IMR-90 (cell line): Measurements from ENCODE around the gene RND1. TPM values are rescaled to one million over a fixed set of nuclear protein-coding genes. Genes with fewer than 3 reads are reported as not detected.

Source experiments
- ATAC-seq: fragments of 200-7000 bp; cut with Tn5 transposase; 2 replicates; pipeline ENCODE4 v1.9.1; 2020; ENCODE audit warnings: low read depth, mild to moderate bottlenecking, moderate library complexity
- BruUV-seq: library from RNA; stranded (reverse); fragments of 400-500 nt; replicated peaks from 2 replicates; lab custom pipeline; 2021; lab: Mats Ljungman, UMichigan
- CTCF ChIA-PET: fragments of 300-600 bp; formaldehyde crosslinking; extraction: SDS; loops from one replicate; lab custom pipeline; 2021; ENCODE audit warnings: antibody characterized with exemption; lab: Yijun Ruan, JAX
- POLR2A ChIA-PET: fragments of 300-600 bp; sonication (Branson Sonifier 250); formaldehyde crosslinking; loops from one replicate; lab custom pipeline; 2022; ENCODE audit warnings: antibody characterized with exemption; ENCODE audit not compliant: unreplicated experiment; lab: Charles Lee
- DNase-seq: peaks from one replicate; pipeline ENCODE4 v3.0.0; 2013
- H2AFZ ChIP-seq: replicated peaks from 2 replicates; pipeline ENCODE3; 2013; ENCODE audit warnings: low read length, mild to moderate bottlenecking; ENCODE audit not compliant: poor library complexity
- H2AK5ac ChIP-seq: 2 replicates; pipeline ENCODE4 v1.6.1; 2013; ENCODE audit warnings: low read depth, low read length, inconsistent platforms
- H2AK9ac ChIP-seq: replicated peaks from 2 replicates; pipeline ENCODE3; 2013; ENCODE audit warnings: mild to moderate bottlenecking, low read depth, low read length, moderate library complexity; ENCODE audit not compliant: poor library complexity
- H2BK120ac ChIP-seq: 2 replicates; pipeline ENCODE4 v1.6.1; 2013; ENCODE audit warnings: low read depth, low read length, inconsistent platforms
- H2BK15ac ChIP-seq: 3 replicates; pipeline ENCODE4 v1.6.1; 2013; ENCODE audit warnings: low read depth, low read length, inconsistent platforms
- H2BK20ac ChIP-seq: 2 replicates; pipeline ENCODE4 v1.6.1; 2013; ENCODE audit warnings: low read depth, mild to moderate bottlenecking, inconsistent platforms, low read length, moderate library complexity
- H2BK5ac ChIP-seq: 2 replicates; pipeline ENCODE4 v1.6.1; 2013; ENCODE audit warnings: mild to moderate bottlenecking, low read depth, low read length, inconsistent platforms; ENCODE audit not compliant: poor library complexity, severe bottlenecking
- H3K14ac ChIP-seq: replicated peaks from 2 replicates; pipeline ENCODE4 v1.6.1; 2013; ENCODE audit warnings: low read depth, low read length, inconsistent platforms
- H3K18ac ChIP-seq: 2 replicates; pipeline ENCODE4 v1.6.1; 2013; ENCODE audit warnings: low read depth, low read length, control low read depth
- H3K23ac ChIP-seq: 2 replicates; pipeline ENCODE4 v1.6.1; 2013; ENCODE audit warnings: low read depth, low read length, inconsistent platforms
- H3K27ac ChIP-seq: 2 replicates; pipeline ENCODE4 v1.5.1; 2013; ENCODE audit warnings: mild to moderate bottlenecking, control low read depth, low read length; ENCODE audit not compliant: insufficient read depth
- H3K27me3 ChIP-seq: 2 replicates; pipeline ENCODE4 v1.6.1; 2013; ENCODE audit warnings: low read length; ENCODE audit not compliant: control insufficient read depth, insufficient read depth
- H3K36me3 ChIP-seq: 2 replicates; pipeline ENCODE4 v1.6.1; 2013; ENCODE audit warnings: low read length, mixed read lengths; ENCODE audit not compliant: control insufficient read depth, insufficient read depth
- H3K4ac ChIP-seq: 2 replicates; pipeline ENCODE4 v1.6.1; 2013; ENCODE audit warnings: low read depth, low read length, inconsistent platforms
- H3K4me1 ChIP-seq: 2 replicates; pipeline ENCODE4 v1.6.1; 2013; ENCODE audit warnings: low read length, mixed read lengths; ENCODE audit not compliant: control insufficient read depth, insufficient read depth
- H3K4me2 ChIP-seq: 2 replicates; pipeline ENCODE4 v1.6.1; 2013; ENCODE audit warnings: low read depth, mild to moderate bottlenecking, control low read depth, low read length, moderate library complexity
- H3K4me3 ChIP-seq: 2 replicates; pipeline ENCODE4 v1.5.1; 2013; ENCODE audit warnings: low read depth, mild to moderate bottlenecking, control low read depth, low read length, moderate library complexity; ENCODE audit not compliant: insufficient read depth
- H3K56ac ChIP-seq: 2 replicates; pipeline ENCODE4 v1.6.1; 2013; ENCODE audit warnings: low read length, inconsistent platforms; ENCODE audit not compliant: insufficient read depth; ENCODE audit errors: extremely low read depth
- H3K79me1 ChIP-seq, 2 experiments: 2 replicates each; pipeline ENCODE4 v1.6.1; 2013; ENCODE audit warnings: low read length in 2 of 2, inconsistent platforms in 1 of 2, low read depth in 1 of 2
- H3K9ac ChIP-seq: 2 replicates; pipeline ENCODE4 v1.6.1; 2013; ENCODE audit warnings: low read depth, low read length, control low read depth
- H3K9me1 ChIP-seq: 2 replicates; pipeline ENCODE4 v1.6.1; 2013; ENCODE audit warnings: low read length, inconsistent platforms; ENCODE audit not compliant: insufficient read depth
- H3K9me3 ChIP-seq: 2 replicates; pipeline ENCODE4 v1.6.1; 2013; ENCODE audit warnings: low read length; ENCODE audit not compliant: control insufficient read depth, insufficient read depth
- H4K20me1 ChIP-seq: 2 replicates; pipeline ENCODE4 v1.6.1; 2013; ENCODE audit warnings: low read length, inconsistent platforms; ENCODE audit not compliant: insufficient read depth
- H4K5ac ChIP-seq: 2 replicates; pipeline ENCODE4 v1.6.1; 2013; ENCODE audit warnings: mild to moderate bottlenecking, low read depth, low read length, control low read depth
- H4K8ac ChIP-seq, 2 experiments: 2 replicates each; pipeline ENCODE4 v1.6.1; 2013; ENCODE audit warnings: low read depth in 2 of 2, low read length in 2 of 2, control low read depth in 1 of 2, inconsistent platforms in 1 of 2
- H4K91ac ChIP-seq: 2 replicates; pipeline ENCODE4 v1.6.1; 2013; ENCODE audit warnings: low read depth, low read length, inconsistent platforms; ENCODE audit not compliant: insufficient read depth
- BHLHE40 ChIP-seq: fragments of 150-350 bp; IDR thresholded peaks from 2 replicates; pipeline ENCODE4 v1.6.1; 2016; ENCODE audit warnings: mild to moderate bottlenecking, low read depth, low read length
- CEBPB ChIP-seq: IDR thresholded peaks from 2 replicates; pipeline ENCODE4 v1.6.1; 2012; ENCODE audit warnings: low read depth, low read length, improper control_type of control experiment
- CHD1 ChIP-seq: IDR thresholded peaks from 2 replicates; pipeline ENCODE4 v1.6.1; 2012; ENCODE audit warnings: low read depth, low read length, improper control_type of control experiment
- FOS ChIP-seq: fragments of 150-350 bp; IDR thresholded peaks from 2 replicates; pipeline ENCODE4 v1.6.1; 2016; ENCODE audit warnings: low read depth, low read length
- MAFK ChIP-seq: IDR thresholded peaks from 2 replicates; pipeline ENCODE4 v1.6.1; 2012; ENCODE audit warnings: low read depth, low read length, improper control_type of control experiment
- MAZ ChIP-seq: IDR thresholded peaks from 2 replicates; pipeline ENCODE4 v1.6.1; 2012; ENCODE audit warnings: low read depth, mild to moderate bottlenecking, low read length, improper control_type of control experiment, moderate library complexity, borderline replicate concordance
- MXI1 ChIP-seq: IDR thresholded peaks from 2 replicates; pipeline ENCODE4 v1.6.1; 2012; ENCODE audit warnings: low read depth, mild to moderate bottlenecking, low read length, moderate library complexity, borderline replicate concordance
- NFE2L2 ChIP-seq: fragments of 150-350 bp; IDR thresholded peaks from 2 replicates; pipeline ENCODE4 v1.6.1; 2016; ENCODE audit warnings: low read depth, mild to moderate bottlenecking, low read length
- POLR2A ChIP-seq: IDR thresholded peaks from 2 replicates; pipeline ENCODE4 v1.6.1; 2012; ENCODE audit warnings: mild to moderate bottlenecking, low read depth, low read length
- RAD21 ChIP-seq: IDR thresholded peaks from 2 replicates; pipeline ENCODE4 v1.6.1; 2012; ENCODE audit warnings: low read length, improper control_type of control experiment
- RCOR1 ChIP-seq: IDR thresholded peaks from 2 replicates; pipeline ENCODE4 v1.6.1; 2012; ENCODE audit warnings: mild to moderate bottlenecking, low read length, improper control_type of control experiment; ENCODE audit not compliant: insufficient replicate concordance
- RFX5 ChIP-seq: IDR thresholded peaks from 2 replicates; pipeline ENCODE4 v1.8.0; 2012; ENCODE audit warnings: low read depth, mild to moderate bottlenecking, low read length, moderate library complexity
- SMC3 ChIP-seq: fragments of 150-350 bp; IDR thresholded peaks from 2 replicates; pipeline ENCODE4 v1.6.1; 2016; ENCODE audit warnings: low read depth, mild to moderate bottlenecking, antibody characterized with exemption, low read length, moderate library complexity
- WGBS, 2 experiments: methylation state at CpG; one replicate each; pipeline versions ENCODE4 v1.1.5 to v1.1.7; 2013; ENCODE audit warnings: missing lambda C conversion rate in 2 of 2; ENCODE audit not compliant: insufficient read length in 1 of 2; ENCODE audit errors: extremely low coverage in 2 of 2; 5-methylcytosine and 5-hydroxymethylcytosine counted together
- dilution Hi-C: fragments of 300-500 bp; cut with HindIII; formaldehyde crosslinking; loops from one replicate; pipeline ENCODE4 v1.14.3; 2018; ENCODE audit warnings: low sequenced_read_pairs; ENCODE audit not compliant: unreplicated experiment
- in situ Hi-C: fragments of 300-500 bp; cut with MboI; formaldehyde crosslinking; loops from 3 replicates; pipeline ENCODE4 v1.14.3; 2019; ENCODE audit warnings: low sequenced_read_pairs, inconsistent platforms, mixed read lengths
- intact Hi-C: fragments of 100-400 bp; cut with micrococcal nuclease; formaldehyde crosslinking; loops from 2 replicates; pipeline ENCODE4 v1.10.0; 2022
- polyA plus RNA-seq, 3 experiments: library from polyadenylated mRNA; depleted of rRNA; stranded (reverse); fragments of >200 nt; gene quantifications; 2 replicates each; pipeline ENCODE4 v1.2.3, GENCODE V29; 2012; ENCODE audit warnings: low replicate concordance in 1 of 3
- total RNA-seq: library from RNA; depleted of rRNA; stranded (reverse); fragments of >200 nt; gene quantifications from 2 replicates; pipeline ENCODE4 v1.2.3, GENCODE V29; 2012
- TF ChIP-seq, protein P1 (sequence below): conservative IDR thresholded peaks from 2 replicates; pipeline ENCODE4 v1.5.1; 2012; ENCODE audit warnings: mild to moderate bottlenecking, low read depth, low read length, improper control_type of control experiment
- TF ChIP-seq, protein P2 (sequence below): fragments of 150-350 bp; IDR thresholded peaks from 2 replicates; pipeline ENCODE4 v1.6.1; 2016; ENCODE audit warnings: low read depth, mild to moderate bottlenecking, low read length, moderate library complexity, borderline replicate concordance
- TF ChIP-seq, protein P3 (sequence below): fragments of 150-350 bp; IDR thresholded peaks from 2 replicates; pipeline ENCODE4 v1.6.1; 2017; ENCODE audit warnings: mild to moderate bottlenecking, antibody characterized with exemption, low read length, low read depth

Gene RND1
- total and polyA plus RNA-seq, 2 of the 4 experiments (the other 2 are of a cell fraction) = under 0.01 to 0.21 TPM

DNA sequence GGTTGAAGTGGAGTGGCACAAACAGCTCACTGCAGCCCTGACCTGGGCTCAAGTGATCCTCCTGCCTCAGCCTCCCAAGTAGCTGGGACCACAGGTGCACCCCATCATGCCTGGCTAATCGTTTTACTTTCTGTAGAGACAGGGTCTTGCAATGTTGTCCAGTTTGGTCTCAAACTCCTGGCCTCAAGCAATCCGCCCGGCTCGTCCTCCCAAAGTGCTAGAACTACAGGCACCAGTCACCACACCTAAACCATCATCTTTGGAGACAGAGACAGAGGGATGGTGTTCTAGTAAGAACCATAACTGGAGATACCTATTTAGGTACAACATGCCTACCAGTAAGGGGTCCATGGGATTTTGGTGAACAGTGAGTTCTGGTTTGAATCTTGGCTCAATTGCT is 11.2 kb downstream of the RND1 start:
- H3K36me3 ChIP-seq = peaks cover 1% of the 10 kb centered on the region
- in situ Hi-C loops (loop anchor here (5.0 kb wide), 2 partner anchors 33 to 83 kb away; no protein-coding TSS in a partner anchor), dilution Hi-C loops (no loop called here), intact Hi-C loops (no loop called here)
- POLR2A ChIA-PET = interaction anchor here (0.6 kb wide), 1 partner anchor 12 kb away, joined by 3 read pairs; no protein-coding TSS in a partner anchor
- ATAC-seq = no peak
- no TSS peak for BruUV-seq
- H3K9me1 ChIP-seq = no peaks in the 10 kb centered on the region; the same call in 1 of the 2 replicates
- no peak overlapping the region for H4K8ac ChIP-seq
- H3K56ac ChIP-seq = no peak overlapping the region
- H4K20me1 ChIP-seq = no peaks in the 10 kb centered on the region; the same call in none of the 2 replicates
- H4K91ac ChIP-seq = no peak overlapping the region
- H2AK9ac ChIP-seq = no peak overlapping the region
- H3K9me3 ChIP-seq = no peaks in the 10 kb centered on the region
- H3K27ac ChIP-seq = no peak overlapping the region
- H2AFZ ChIP-seq = no peak overlapping the region
- H2BK120ac ChIP-seq = no peak overlapping the region
- no peak overlapping the region for H2BK15ac ChIP-seq
- WGBS, 2 experiments = no CpG with 5 or more reads among the region's 4 CpGs
- no peak overlapping the region for H3K18ac ChIP-seq
- H3K9ac ChIP-seq = no peak overlapping the region
- no peak for DNase-seq
- H3K4me1 ChIP-seq = peaks cover 6% of the 10 kb centered on the region
- H3K27me3 ChIP-seq = peaks cover 11% of the 10 kb centered on the region; the same call in 1 of the 2 replicates
- no peak overlapping the region for H3K23ac ChIP-seq
- H3K4me3 ChIP-seq = no peak overlapping the region
- H2BK20ac ChIP-seq = no peak overlapping the region
- TF ChIP-seq SMC3 = no peak
- no peak for TF ChIP-seq RFX5
- TF ChIP-seq, protein P1, sequence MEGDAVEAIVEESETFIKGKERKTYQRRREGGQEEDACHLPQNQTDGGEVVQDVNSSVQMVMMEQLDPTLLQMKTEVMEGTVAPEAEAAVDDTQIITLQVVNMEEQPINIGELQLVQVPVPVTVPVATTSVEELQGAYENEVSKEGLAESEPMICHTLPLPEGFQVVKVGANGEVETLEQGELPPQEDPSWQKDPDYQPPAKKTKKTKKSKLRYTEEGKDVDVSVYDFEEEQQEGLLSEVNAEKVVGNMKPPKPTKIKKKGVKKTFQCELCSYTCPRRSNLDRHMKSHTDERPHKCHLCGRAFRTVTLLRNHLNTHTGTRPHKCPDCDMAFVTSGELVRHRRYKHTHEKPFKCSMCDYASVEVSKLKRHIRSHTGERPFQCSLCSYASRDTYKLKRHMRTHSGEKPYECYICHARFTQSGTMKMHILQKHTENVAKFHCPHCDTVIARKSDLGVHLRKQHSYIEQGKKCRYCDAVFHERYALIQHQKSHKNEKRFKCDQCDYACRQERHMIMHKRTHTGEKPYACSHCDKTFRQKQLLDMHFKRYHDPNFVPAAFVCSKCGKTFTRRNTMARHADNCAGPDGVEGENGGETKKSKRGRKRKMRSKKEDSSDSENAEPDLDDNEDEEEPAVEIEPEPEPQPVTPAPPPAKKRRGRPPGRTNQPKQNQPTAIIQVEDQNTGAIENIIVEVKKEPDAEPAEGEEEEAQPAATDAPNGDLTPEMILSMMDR = no peak
- TF ChIP-seq, protein P2, sequence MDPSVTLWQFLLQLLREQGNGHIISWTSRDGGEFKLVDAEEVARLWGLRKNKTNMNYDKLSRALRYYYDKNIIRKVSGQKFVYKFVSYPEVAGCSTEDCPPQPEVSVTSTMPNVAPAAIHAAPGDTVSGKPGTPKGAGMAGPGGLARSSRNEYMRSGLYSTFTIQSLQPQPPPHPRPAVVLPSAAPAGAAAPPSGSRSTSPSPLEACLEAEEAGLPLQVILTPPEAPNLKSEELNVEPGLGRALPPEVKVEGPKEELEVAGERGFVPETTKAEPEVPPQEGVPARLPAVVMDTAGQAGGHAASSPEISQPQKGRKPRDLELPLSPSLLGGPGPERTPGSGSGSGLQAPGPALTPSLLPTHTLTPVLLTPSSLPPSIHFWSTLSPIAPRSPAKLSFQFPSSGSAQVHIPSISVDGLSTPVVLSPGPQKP = no peak
- no peak for TF ChIP-seq NFE2L2
- no peak for TF ChIP-seq CHD1
- no peak for TF ChIP-seq RCOR1
- TF ChIP-seq CEBPB = no peak
- TF ChIP-seq FOS = no peak
- no peak for TF ChIP-seq MXI1
- TF ChIP-seq MAFK = no peak
- TF ChIP-seq POLR2A = no peak
- no peak for TF ChIP-seq BHLHE40
- TF ChIP-seq MAZ = no peak
- TF ChIP-seq, protein P3, sequence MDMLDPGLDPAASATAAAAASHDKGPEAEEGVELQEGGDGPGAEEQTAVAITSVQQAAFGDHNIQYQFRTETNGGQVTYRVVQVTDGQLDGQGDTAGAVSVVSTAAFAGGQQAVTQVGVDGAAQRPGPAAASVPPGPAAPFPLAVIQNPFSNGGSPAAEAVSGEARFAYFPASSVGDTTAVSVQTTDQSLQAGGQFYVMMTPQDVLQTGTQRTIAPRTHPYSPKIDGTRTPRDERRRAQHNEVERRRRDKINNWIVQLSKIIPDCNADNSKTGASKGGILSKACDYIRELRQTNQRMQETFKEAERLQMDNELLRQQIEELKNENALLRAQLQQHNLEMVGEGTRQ = no peak
- TF ChIP-seq RAD21 = no peak
- no peak overlapping the region for H3K14ac ChIP-seq
- H3K79me1 ChIP-seq = peaks cover 7 to 28% of the 10 kb centered on the region in 2 experiments
- H2BK5ac ChIP-seq = no peak overlapping the region
- H3K4me2 ChIP-seq = no peak overlapping the region
- CTCF ChIA-PET = no interaction called here
- H4K5ac ChIP-seq = no peak overlapping the region
- H2AK5ac ChIP-seq = no peak overlapping the region
- no peak overlapping the region for H3K4ac ChIP-seq
